ENCODE data around the gene KCP.

The KCP gene

DNA sequence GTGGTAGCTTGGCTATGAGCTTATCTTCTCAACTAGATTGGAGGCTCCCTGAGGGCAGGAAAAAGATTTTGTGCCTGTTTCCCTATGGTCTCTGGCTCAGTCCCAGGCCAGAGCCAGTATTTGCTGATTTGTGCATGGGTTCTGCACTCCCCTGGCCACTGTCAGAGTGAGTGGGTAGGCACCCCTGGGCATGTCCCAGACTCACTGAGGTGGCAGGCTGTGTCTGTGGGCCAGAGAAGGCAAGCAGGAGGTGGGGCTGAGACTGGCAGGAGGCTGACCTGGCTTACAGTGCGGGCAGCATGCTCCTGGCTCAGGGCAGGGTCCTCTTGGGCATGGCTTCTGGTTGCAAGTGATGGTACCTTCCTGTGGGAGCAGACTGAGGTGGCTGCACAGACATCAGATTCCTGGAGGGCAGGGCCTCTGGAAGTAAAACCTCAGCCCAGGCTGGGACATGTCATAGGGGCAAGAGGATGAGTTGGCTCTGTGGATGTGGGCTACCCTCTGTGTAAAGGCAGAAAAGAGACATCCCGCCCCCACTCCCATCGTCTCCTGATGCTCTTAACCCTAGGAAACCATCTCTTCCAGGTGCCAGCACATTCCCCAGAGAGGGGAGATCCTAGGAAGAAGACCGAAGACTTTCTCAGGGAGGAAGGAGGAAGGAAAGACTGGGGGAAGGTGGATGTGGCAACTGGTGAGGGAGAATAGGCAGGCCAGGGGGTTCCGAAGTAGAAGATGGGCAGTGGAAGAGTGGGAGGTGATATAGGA lies 4.3 kb downstream of the KCP start:
- H3K27me3 Mint-ChIP-seq (ENCODE audit: low read depth, poor library complexity), result peaks cover 3% of the 10 kb centered on the region
- H3K36me3 Mint-ChIP-seq (ENCODE audit: low read depth), result peaks cover 44% of the 10 kb centered on the region
- no peak for DNase-seq
- peaks cover 31% of the 10 kb centered on the region for H3K4me1 Mint-ChIP-seq
- no peak overlapping the region for H3K27ac Mint-ChIP-seq
- TF ChIP-seq, protein P1, sequence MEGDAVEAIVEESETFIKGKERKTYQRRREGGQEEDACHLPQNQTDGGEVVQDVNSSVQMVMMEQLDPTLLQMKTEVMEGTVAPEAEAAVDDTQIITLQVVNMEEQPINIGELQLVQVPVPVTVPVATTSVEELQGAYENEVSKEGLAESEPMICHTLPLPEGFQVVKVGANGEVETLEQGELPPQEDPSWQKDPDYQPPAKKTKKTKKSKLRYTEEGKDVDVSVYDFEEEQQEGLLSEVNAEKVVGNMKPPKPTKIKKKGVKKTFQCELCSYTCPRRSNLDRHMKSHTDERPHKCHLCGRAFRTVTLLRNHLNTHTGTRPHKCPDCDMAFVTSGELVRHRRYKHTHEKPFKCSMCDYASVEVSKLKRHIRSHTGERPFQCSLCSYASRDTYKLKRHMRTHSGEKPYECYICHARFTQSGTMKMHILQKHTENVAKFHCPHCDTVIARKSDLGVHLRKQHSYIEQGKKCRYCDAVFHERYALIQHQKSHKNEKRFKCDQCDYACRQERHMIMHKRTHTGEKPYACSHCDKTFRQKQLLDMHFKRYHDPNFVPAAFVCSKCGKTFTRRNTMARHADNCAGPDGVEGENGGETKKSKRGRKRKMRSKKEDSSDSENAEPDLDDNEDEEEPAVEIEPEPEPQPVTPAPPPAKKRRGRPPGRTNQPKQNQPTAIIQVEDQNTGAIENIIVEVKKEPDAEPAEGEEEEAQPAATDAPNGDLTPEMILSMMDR (IDR thresholded peaks at IDR 0.05), result no peak
- no peak overlapping the region for H3K4me3 Mint-ChIP-seq
- peaks cover 6% of the 10 kb centered on the region for H3K9me3 Mint-ChIP-seq

DNA sequence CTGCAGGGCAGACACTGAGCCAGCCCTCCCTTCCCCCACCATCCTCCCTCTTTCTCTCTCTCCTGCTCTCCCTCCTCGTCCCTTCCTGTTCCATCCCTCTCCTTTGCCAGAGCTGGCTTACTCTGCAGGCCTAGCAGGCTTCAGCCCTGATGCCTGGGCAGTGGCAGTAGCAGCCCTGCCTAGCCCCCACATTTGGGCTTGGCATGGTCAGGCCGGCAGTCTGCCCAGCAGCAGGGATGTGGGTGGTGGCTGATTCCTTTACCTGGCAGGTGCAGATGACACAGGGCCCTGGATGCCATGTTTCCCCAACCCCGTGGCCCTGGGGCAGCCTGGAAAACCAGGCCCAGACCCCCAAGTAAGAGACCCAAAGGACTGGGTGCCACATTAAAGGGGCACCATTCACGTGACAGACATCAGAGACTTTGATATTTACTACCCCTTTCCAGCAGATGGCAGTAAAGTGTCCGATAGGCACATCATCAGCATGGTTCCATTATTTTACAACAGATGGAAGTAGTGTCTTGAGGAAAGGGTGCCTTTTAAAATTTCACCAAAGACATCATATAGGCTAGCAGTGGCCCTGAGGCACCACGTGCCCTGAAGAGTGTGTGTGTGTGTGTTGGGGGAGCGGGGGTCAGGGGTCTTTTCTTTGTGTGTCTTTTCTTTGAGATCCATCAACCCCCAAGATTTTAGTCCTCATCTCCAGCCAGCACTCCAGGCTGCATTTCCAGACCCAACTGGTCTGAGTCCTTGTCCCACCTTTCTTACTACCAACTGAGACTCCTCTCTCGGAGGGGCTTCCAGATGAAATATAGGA lies 5.9 kb downstream of the KCP start:
- H3K27ac Mint-ChIP-seq, result no peak overlapping the region
- no peaks in the 10 kb centered on the region for H3K27me3 Mint-ChIP-seq (ENCODE audit: low read depth, poor library complexity)
- peaks cover 60% of the 10 kb centered on the region for H3K36me3 Mint-ChIP-seq (ENCODE audit: low read depth)
- peaks cover 15% of the 10 kb centered on the region for H3K9me3 Mint-ChIP-seq
- TF ChIP-seq, protein P1 (IDR thresholded peaks at IDR 0.05), result peak; percentile 49
- no peak for DNase-seq
- peaks cover 20% of the 10 kb centered on the region for H3K4me1 Mint-ChIP-seq
- no peak overlapping the region for H3K4me3 Mint-ChIP-seq

DNA sequence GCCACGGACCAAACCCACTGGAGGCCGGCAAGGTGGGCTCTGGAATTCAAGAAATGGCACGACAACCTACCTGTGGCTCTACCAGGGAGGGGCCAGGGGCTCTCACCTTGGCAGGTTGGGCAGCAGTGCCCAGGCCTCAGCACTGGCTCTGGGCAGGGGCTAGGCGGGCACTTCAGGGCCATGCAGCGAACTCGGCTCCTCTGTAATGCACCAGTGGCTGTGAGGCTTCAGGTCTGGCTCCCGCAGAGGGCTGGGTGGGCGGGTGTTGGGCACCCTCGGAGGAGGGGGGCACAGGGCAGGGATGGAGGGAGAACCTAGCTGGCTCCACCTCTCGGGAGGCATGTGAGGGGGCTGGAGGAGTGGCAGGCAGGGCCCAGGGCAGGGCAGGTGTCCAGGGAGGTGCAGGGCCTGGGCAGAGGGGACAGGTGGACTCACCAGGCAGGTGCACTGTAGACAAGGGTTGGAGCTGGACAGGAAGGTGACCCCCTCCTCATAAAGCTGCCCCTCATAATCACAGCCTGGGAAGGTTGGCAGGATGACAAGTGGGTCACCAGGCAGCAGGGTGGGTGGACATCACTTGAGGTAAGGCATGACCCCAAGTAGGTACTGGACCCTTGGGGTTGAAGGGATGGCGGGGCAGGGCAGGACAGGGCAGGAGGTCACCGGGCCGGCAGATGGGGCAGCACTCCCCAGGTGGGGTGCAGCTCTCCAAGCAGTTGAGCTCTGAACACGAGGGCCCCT lies 6.7 kb downstream of the KCP start:
- Mint-ChIP-seq H3K4me1 (peaks cover 12% of the 10 kb centered on the region), H3K36me3 (ENCODE audit: low read depth) (peaks cover 67% of the 10 kb centered on the region), H3K9me3 (peaks cover 20% of the 10 kb centered on the region), H3K4me3 (no peak overlapping the region), H3K27me3 (ENCODE audit: low read depth, poor library complexity) (no peaks in the 10 kb centered on the region), H3K27ac (no peak overlapping the region)
- no peak for DNase-seq
- TF ChIP-seq, protein P1 (IDR thresholded peaks at IDR 0.05), result no peak

DNA sequence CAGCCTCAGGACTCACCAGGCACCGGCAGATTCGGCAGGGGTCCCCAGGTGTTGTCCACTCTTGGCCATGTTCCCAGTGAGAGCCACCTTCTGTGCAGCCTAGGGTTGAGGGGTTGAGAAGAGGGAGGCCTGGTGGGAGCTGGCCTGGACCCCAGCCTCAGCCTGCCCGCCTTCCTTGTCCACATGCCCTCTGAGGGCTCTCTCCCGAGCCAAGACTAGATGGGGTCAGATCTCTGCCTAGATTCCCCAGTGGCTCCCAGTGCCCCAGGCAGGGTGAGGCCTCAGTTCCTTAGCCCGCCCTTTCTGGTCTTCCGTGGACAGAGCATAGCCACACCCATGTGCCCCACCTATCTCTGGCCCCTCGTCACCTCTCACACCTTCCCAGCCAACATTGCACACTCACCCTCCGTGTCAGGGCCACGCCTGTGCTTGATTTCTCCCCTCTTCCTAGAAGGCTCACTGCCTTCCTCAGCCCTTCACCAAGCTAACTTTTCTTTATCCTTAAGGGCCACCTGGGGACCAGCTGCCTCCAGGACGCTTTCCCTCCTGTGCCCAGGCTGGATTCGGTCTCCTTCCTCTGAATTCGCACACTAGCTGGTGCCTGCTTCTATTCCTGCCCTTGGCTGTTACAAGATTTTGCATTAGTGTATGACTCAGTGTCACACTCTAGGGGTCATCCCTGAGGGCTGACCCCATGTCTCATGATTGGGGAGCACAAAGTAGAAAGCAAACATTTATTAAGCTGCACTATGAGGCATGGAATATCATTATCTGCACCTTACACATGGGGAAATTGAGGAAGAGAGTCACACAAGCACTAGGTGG lies 7.5 kb downstream of the KCP start:
- DNase-seq, result no peak
- no peak overlapping the region for H3K4me3 Mint-ChIP-seq
- H3K9me3 Mint-ChIP-seq, result peaks cover 25% of the 10 kb centered on the region
- peaks cover 4% of the 10 kb centered on the region for H3K4me1 Mint-ChIP-seq
- no peak overlapping the region for H3K27ac Mint-ChIP-seq
- peaks cover 73% of the 10 kb centered on the region for H3K36me3 Mint-ChIP-seq (ENCODE audit: low read depth)
- no peaks in the 10 kb centered on the region for H3K27me3 Mint-ChIP-seq (ENCODE audit: low read depth, poor library complexity)
- TF ChIP-seq, protein P1 (IDR thresholded peaks at IDR 0.05), result no peak

DNA sequence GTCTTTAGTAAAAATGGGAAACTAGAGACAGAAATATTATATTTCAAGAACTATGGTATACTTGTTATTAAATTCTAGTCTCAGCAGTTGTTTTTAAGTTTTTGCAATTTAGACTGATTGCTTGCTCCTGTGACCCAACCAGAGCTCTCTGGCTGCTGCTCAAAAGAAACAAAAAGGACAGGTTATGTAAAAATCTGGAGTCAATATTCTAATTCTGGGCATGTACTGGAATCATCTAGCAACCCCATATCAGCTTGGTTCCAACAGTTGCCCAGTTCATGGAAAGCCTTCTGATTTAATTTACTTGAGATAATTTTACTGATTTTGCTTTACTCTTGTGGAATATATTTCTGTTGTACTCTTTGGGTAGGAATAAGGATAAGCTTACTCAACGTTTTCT lies 10.3 kb downstream of the KCP start:
- TF ChIP-seq, protein P1 (IDR thresholded peaks at IDR 0.05), result no peak
- Mint-ChIP-seq H3K4me1 (no peaks in the 10 kb centered on the region), H3K27ac (no peak overlapping the region), H3K27me3 (ENCODE audit: low read depth, poor library complexity) (no peaks in the 10 kb centered on the region), H3K9me3 (peaks cover 25% of the 10 kb centered on the region), H3K36me3 (ENCODE audit: low read depth) (peaks cover 80% of the 10 kb centered on the region), H3K4me3 (no peak overlapping the region)
- DNase-seq, result no peak
